H9 (cell line): ENCODE data around the gene UPF2. TPM values are rescaled to one million over a fixed set of nuclear protein-coding genes. Genes with fewer than 3 reads are reported as not detected.

Experiments used
- DNase-seq: peaks from one replicate; pipeline ENCODE4 v3.0.0-alpha.2; 2017
- H2AFZ ChIP-seq: one replicate; pipeline ENCODE4 v1.6.1; 2013; ENCODE audit warnings: mild to moderate bottlenecking, low read length, control low read depth, moderate library complexity
- H2AK5ac ChIP-seq: 2 replicates; pipeline ENCODE4 v1.6.1; 2013; ENCODE audit warnings: low read length, control low read depth, mixed read lengths; ENCODE audit not compliant: insufficient read length
- H2BK120ac ChIP-seq: one replicate; pipeline ENCODE4 v1.6.1; 2013; ENCODE audit warnings: low read depth, mild to moderate bottlenecking, low read length, control low read depth, inconsistent platforms; ENCODE audit not compliant: poor library complexity, severe bottlenecking
- H2BK12ac ChIP-seq: 2 replicates; pipeline ENCODE4 v1.6.1; 2013; ENCODE audit warnings: low read length, control low read depth, mixed read lengths, low read depth; ENCODE audit not compliant: insufficient read length
- H2BK15ac ChIP-seq: 2 replicates; pipeline ENCODE4 v1.6.1; 2013; ENCODE audit warnings: low read depth, low read length, control low read depth
- H2BK20ac ChIP-seq: one replicate; pipeline ENCODE4 v1.6.1; 2013; ENCODE audit warnings: low read depth, mild to moderate bottlenecking, low read length, control low read depth, inconsistent platforms; ENCODE audit not compliant: poor library complexity, severe bottlenecking
- H2BK5ac ChIP-seq: 2 replicates; pipeline ENCODE4 v1.6.1; 2013; ENCODE audit warnings: low read length, control low read depth, mixed read lengths; ENCODE audit not compliant: insufficient read length
- H3K14ac ChIP-seq: 2 replicates; pipeline ENCODE4 v1.6.1; 2013; ENCODE audit warnings: low read length, control low read depth; ENCODE audit not compliant: insufficient read depth
- H3K18ac ChIP-seq: 2 replicates; pipeline ENCODE4 v1.6.1; 2013; ENCODE audit warnings: low read depth, mild to moderate bottlenecking, mixed read lengths, low read length, control low read depth; ENCODE audit not compliant: insufficient read length
- H3K23ac ChIP-seq: 2 replicates; pipeline ENCODE4 v1.6.1; 2013; ENCODE audit warnings: low read length, control low read depth, mixed read lengths, low read depth; ENCODE audit not compliant: insufficient read length
- H3K23me2 ChIP-seq: 2 replicates; pipeline ENCODE4 v1.6.1; 2013; ENCODE audit warnings: low read depth, mild to moderate bottlenecking, mixed read lengths, low read length, control low read depth; ENCODE audit not compliant: insufficient read length, poor library complexity, severe bottlenecking
- H3K27ac ChIP-seq: 2 replicates; pipeline ENCODE4 v1.5.1; 2013; ENCODE audit warnings: low read length, control low read depth, mixed read lengths, low read depth; ENCODE audit not compliant: insufficient read length
- H3K27me3 ChIP-seq: 2 replicates; pipeline ENCODE4 v1.6.1; 2013; ENCODE audit warnings: low read length, control low read depth, inconsistent platforms; ENCODE audit not compliant: insufficient read depth
- H3K4ac ChIP-seq: 2 replicates; pipeline ENCODE4 v1.6.1; 2013; ENCODE audit warnings: low read depth, mild to moderate bottlenecking, control low read depth, inconsistent platforms, low read length, moderate library complexity
- H3K4me1 ChIP-seq: 2 replicates; pipeline ENCODE4 v1.6.1; 2013; ENCODE audit warnings: low read length, control low read depth, inconsistent platforms; ENCODE audit not compliant: insufficient read depth
- H3K4me2 ChIP-seq: 2 replicates; pipeline ENCODE4 v1.6.1; 2013; ENCODE audit warnings: low read length, control low read depth, mixed read lengths; ENCODE audit not compliant: insufficient read length, insufficient read depth
- H3K56ac ChIP-seq: 2 replicates; pipeline ENCODE4 v1.6.1; 2013; ENCODE audit warnings: low read depth, mild to moderate bottlenecking, mixed read lengths, low read length, control low read depth; ENCODE audit not compliant: insufficient read length
- H3K79me1 ChIP-seq: 2 replicates; pipeline ENCODE4 v1.6.1; 2013; ENCODE audit warnings: low read depth, mild to moderate bottlenecking, moderate library complexity, low read length, control low read depth, inconsistent platforms; ENCODE audit not compliant: insufficient read depth, poor library complexity, severe bottlenecking
- H3K79me2 ChIP-seq: 2 replicates; pipeline ENCODE4 v1.6.1; 2013; ENCODE audit warnings: low read length, control low read depth, inconsistent platforms; ENCODE audit not compliant: insufficient read depth
- H3K9ac ChIP-seq: 2 replicates; pipeline ENCODE4 v1.6.1; 2013; ENCODE audit warnings: low read length, control low read depth, mixed read lengths; ENCODE audit not compliant: insufficient read length; ENCODE audit errors: extremely low read depth
- H3K9me3 ChIP-seq: one replicate; pipeline ENCODE4 v1.6.1; 2013; ENCODE audit warnings: low read depth, low read length, inconsistent platforms; ENCODE audit not compliant: control insufficient read depth
- H3T11ph ChIP-seq: one replicate; pipeline ENCODE4 v1.6.1; 2013; ENCODE audit warnings: mild to moderate bottlenecking, low read length, control low read depth, inconsistent platforms
- H4K20me1 ChIP-seq: one replicate; pipeline ENCODE4 v1.6.1; 2013; ENCODE audit not compliant: control insufficient read depth, insufficient read length, insufficient read depth
- H4K5ac ChIP-seq: 2 replicates; pipeline ENCODE4 v1.6.1; 2013; ENCODE audit warnings: low read depth, mild to moderate bottlenecking, mixed read lengths, low read length, control low read depth; ENCODE audit not compliant: insufficient read length
- H4K8ac ChIP-seq: replicated peaks from 2 replicates; pipeline ENCODE4 v1.6.1; 2013; ENCODE audit warnings: low read length, control low read depth, mixed read lengths, low read depth; ENCODE audit not compliant: insufficient read length
- H4K91ac ChIP-seq: 2 replicates; pipeline ENCODE4 v1.6.1; 2013; ENCODE audit warnings: low read depth, mild to moderate bottlenecking, moderate library complexity, mixed read lengths, low read length, control low read depth; ENCODE audit not compliant: insufficient read length
- H3K27ac Mint-ChIP-seq, 3 experiments: 2 replicates in 2 of 3; 3 replicates in 1 of 3; pipeline ENCODE4 v1.8.0; 2020 to 2021; ENCODE audit warnings: mixed read lengths in 3 of 3, mild to moderate bottlenecking in 1 of 3, moderate library complexity in 1 of 3
- H3K27me3 Mint-ChIP-seq: 2 replicates; pipeline ENCODE4 v1.8.0; 2021; ENCODE audit warnings: low read depth, mild to moderate bottlenecking, moderate library complexity, mixed read lengths
- H3K36me3 Mint-ChIP-seq, 3 experiments: 2 replicates in 2 of 3; 3 replicates in 1 of 3; pipeline ENCODE4 v1.8.0; 2020 to 2021; ENCODE audit warnings: low read depth in 3 of 3, mixed read lengths in 3 of 3; ENCODE audit not compliant: insufficient read depth in 1 of 3
- H3K4me1 Mint-ChIP-seq, 2 experiments: 2 replicates each; pipeline ENCODE4 v1.8.0; 2020; ENCODE audit warnings: mixed read lengths in 2 of 2
- H3K4me3 Mint-ChIP-seq, 2 experiments: 2 replicates in 1 of 2; 3 replicates in 1 of 2; pipeline ENCODE4 v1.8.0; 2020 to 2021; ENCODE audit warnings: mild to moderate bottlenecking in 2 of 2, mixed read lengths in 2 of 2, moderate library complexity in 1 of 2
- H3K9me3 Mint-ChIP-seq, 2 experiments: 2 replicates in 1 of 2; 3 replicates in 1 of 2; pipeline ENCODE4 v1.8.0; 2020; ENCODE audit warnings: mild to moderate bottlenecking in 2 of 2, mixed read lengths in 2 of 2, moderate library complexity in 1 of 2
- WGBS: extraction: QIAGEN DNeasy Blood & Tissue Kit; methylation state at CpG from one replicate; pipeline ENCODE4 v1.1.7; 2013; ENCODE audit warnings: missing lambda C conversion rate, low lambda C conversion rate, mixed read lengths; ENCODE audit not compliant: insufficient read length; ENCODE audit errors: extremely low coverage; 5-methylcytosine and 5-hydroxymethylcytosine counted together
- total RNA-seq: library from RNA; stranded (reverse); gene quantifications from 2 replicates; pipeline ENCODE4 v1.2.1, GENCODE V29; 2021
- TF ChIP-seq, protein P1 (sequence below): fragments of 200-600 bp; sonication (generic); conservative IDR thresholded peaks from 3 replicates; pipeline ENCODE4 v1.8.0; 2021; ENCODE audit warnings: antibody characterized with exemption, mild to moderate bottlenecking

UPF2 gene
- total RNA-seq, 1 experiment from 2014 or later: 34.1 TPM

DNA sequence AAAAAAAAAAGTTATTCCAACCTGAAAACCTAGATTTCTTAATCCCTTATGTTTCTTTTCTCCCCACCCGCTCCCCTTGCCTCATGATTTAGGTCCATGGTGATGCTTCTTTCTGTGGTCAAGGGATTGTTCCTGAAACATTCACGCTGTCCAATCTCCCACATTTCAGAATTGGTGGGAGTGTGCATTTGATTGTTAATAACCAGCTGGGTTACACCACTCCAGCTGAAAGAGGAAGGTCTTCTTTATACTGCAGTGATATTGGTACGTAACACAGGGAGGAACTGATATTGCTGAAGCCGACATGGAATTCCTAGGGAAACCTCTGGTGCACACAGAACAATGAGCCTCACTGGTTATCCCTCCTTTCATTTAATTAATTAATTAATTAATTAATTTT is 48.8 kb upstream of the UPF2 start:
- TF ChIP-seq, protein P1, sequence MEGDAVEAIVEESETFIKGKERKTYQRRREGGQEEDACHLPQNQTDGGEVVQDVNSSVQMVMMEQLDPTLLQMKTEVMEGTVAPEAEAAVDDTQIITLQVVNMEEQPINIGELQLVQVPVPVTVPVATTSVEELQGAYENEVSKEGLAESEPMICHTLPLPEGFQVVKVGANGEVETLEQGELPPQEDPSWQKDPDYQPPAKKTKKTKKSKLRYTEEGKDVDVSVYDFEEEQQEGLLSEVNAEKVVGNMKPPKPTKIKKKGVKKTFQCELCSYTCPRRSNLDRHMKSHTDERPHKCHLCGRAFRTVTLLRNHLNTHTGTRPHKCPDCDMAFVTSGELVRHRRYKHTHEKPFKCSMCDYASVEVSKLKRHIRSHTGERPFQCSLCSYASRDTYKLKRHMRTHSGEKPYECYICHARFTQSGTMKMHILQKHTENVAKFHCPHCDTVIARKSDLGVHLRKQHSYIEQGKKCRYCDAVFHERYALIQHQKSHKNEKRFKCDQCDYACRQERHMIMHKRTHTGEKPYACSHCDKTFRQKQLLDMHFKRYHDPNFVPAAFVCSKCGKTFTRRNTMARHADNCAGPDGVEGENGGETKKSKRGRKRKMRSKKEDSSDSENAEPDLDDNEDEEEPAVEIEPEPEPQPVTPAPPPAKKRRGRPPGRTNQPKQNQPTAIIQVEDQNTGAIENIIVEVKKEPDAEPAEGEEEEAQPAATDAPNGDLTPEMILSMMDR: no peak
- Histone ChIP-seq H3K4me1 (no peaks in the 10 kb centered on the region), H3T11ph (no peak overlapping the region), H3K27me3 (no peaks in the 10 kb centered on the region), H3K23ac (no peak overlapping the region), H2BK5ac (no peak overlapping the region), H2BK20ac (no peak overlapping the region), H3K79me1 (no peaks in the 10 kb centered on the region), H3K56ac (no peak overlapping the region), H3K27ac (no peak overlapping the region), H2BK15ac (no peak overlapping the region), H4K20me1 (no peaks in the 10 kb centered on the region), H2BK120ac (no peak overlapping the region), H3K18ac (no peak overlapping the region), H2AK5ac (no peak overlapping the region), H4K91ac (no peak overlapping the region), H3K14ac (no peak overlapping the region), H3K79me2 (no peaks in the 10 kb centered on the region; the same call in 1 of the 2 replicates), H4K5ac (no peak overlapping the region), H3K4me2 (no peak overlapping the region), H3K4ac (no peak overlapping the region), H2BK12ac (no peak overlapping the region), H3K9me3 (no peaks in the 10 kb centered on the region), H4K8ac (no peak overlapping the region), H3K23me2 (no peaks in the 10 kb centered on the region), H3K9ac (no peak overlapping the region), H2AFZ (no peak overlapping the region)
- H3K36me3 Mint-ChIP-seq: peaks cover 50 to 86% (median 79%) of the 10 kb centered on the region in 3 experiments
- H3K4me1 Mint-ChIP-seq: no peaks in the 10 kb centered on the region
- no peak overlapping the region for H3K4me3 Mint-ChIP-seq
- H3K27me3 Mint-ChIP-seq: no peaks in the 10 kb centered on the region
- no peak overlapping the region for H3K27ac Mint-ChIP-seq
- H3K9me3 Mint-ChIP-seq: no peaks in the 10 kb centered on the region; a peak in 1 of 5 replicates
- DNase-seq: no peak
- WGBS: no CpG with 5 or more reads among the region's 4 CpGs
